Activated T-helper 1 cell treated with anti-CD3 and anti-CD28 coated beads, Interleukin-12 subunit alpha, Interleukin-12 subunit beta, Interleukin-2, Interleukin-4 antibody, amounts not matched to agents 30 ng/mL and 10 ng/mL and 1 ng/mL, durations not matched to agents 14 hours and 24 hours and 36 hours (primary cell): ENCODE measurements around the gene VAPA. TPM values are rescaled to one million over a fixed set of nuclear protein-coding genes. Genes with fewer than 3 reads are reported as not detected.
"Not testable (repeated sequence)": the region's sequence is repeated elsewhere in the genome, so short reads cannot be mapped to it uniquely, and the experiment has no call there.

Experiments used
- DNase-seq: peaks from one replicate; pipeline ENCODE4 v3.0.0; 2021; ENCODE audit warnings: low spot score
- H3K27ac Mint-ChIP-seq: one replicate; pipeline ENCODE4 v1.8.0; 2021; ENCODE audit warnings: mild to moderate bottlenecking, mixed read lengths
- H3K27me3 Mint-ChIP-seq: one replicate; pipeline ENCODE4 v1.8.0; 2022; ENCODE audit warnings: mild to moderate bottlenecking, moderate library complexity, mixed read lengths; ENCODE audit not compliant: insufficient read depth
- H3K36me3 Mint-ChIP-seq: one replicate; pipeline ENCODE4 v1.8.0; 2021; ENCODE audit warnings: low read depth, mixed read lengths
- H3K4me1 Mint-ChIP-seq: one replicate; pipeline ENCODE4 v1.8.0; 2021; ENCODE audit warnings: low read depth, mixed read lengths
- H3K4me3 Mint-ChIP-seq: one replicate; pipeline ENCODE4 v1.8.0; 2021; ENCODE audit warnings: mild to moderate bottlenecking, moderate library complexity, mixed read lengths
- H3K9me3 Mint-ChIP-seq: one replicate; pipeline ENCODE4 v1.8.0; 2021; ENCODE audit warnings: mixed read lengths
- intact Hi-C: fragments of 100-400 bp; cut with micrococcal nuclease; formaldehyde crosslinking; loops from one replicate; pipeline ENCODE4 v1.15.1; 2024
- total RNA-seq: library from RNA; stranded (reverse); gene quantifications from 2 replicates; pipeline ENCODE4 v1.2.3, GENCODE V29; 2022

The VAPA gene
- total RNA-seq, 1 donor from 2014 or later, result 187 TPM

DNA sequence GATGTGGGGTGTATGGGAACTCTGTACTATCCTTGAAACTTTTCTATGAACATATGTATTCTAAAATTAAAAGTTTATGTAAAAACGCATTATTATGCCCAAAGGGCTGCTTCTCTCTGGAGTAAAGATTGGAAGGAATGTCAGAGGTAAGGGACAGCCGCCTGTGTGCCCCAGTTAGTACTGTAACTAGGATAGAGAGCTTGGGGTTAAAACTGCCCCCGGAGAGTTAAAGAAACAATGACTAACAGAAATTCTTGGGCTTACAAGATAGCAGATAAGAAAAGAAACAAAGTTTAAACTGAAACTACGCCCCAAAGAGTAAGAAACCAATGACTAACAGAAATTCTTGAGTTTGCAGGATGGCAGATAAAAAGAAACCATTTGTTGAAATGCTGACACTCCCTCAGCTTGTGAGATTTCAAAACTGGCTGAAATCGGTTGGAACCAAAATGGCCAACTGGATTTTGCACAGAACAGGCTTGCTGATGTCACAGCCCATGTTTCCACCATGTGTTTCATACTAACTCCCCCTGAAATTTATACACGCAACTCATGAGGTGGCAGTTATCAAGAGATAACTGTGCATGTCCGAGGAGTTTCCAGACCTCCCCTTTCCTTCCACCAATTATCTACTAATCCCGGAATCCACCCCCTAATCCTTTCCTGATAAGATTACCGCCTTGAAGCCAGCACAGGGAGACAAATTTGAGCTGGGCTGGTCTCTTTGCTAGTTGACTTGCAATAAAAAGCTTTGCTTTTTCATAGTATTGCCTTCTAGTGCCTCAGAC, 36.8 kb upstream of the VAPA start:
- H3K27me3 Mint-ChIP-seq, result peaks cover 5% of the 10 kb centered on the region

DNA sequence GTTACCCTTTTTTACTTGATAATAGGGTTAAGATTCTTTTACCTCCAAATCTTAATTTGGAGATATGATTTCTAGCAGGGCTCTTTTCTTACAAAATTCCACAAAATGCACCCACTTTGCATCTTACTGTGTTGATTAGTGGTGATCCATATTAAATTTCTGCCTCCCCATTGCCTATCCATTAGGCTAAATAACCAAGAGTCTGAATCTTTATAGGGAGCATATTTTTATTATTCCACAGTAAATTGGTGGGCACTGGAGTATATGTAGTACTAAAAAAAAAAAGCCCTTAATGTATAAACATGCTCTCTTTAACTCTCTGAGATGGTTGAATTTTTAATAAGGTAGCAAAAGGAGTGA, 36.2 kb upstream of the VAPA start:
- H3K27me3 Mint-ChIP-seq, result no peaks in the 10 kb centered on the region
- intact Hi-C loops, result loop anchor here (1.0 to 2.0 kb wide), 2 partner anchors 15 to 35 kb away; no protein-coding TSS in a partner anchor
- DNase-seq, result no peak
- H3K27ac Mint-ChIP-seq, result no peak overlapping the region
- H3K36me3 Mint-ChIP-seq, result no peaks in the 10 kb centered on the region
- H3K4me1 Mint-ChIP-seq, result peaks cover 12% of the 10 kb centered on the region
- H3K4me3 Mint-ChIP-seq, result no peak overlapping the region
- no peaks in the 10 kb centered on the region for H3K9me3 Mint-ChIP-seq

More for the DNA sequence above, 36.8 kb upstream of the VAPA start:
- H3K36me3 Mint-ChIP-seq, result no peaks in the 10 kb centered on the region
- H3K9me3 Mint-ChIP-seq, result no peaks in the 10 kb centered on the region
- intact Hi-C loops, result loop anchor here (1.0 to 2.0 kb wide), 2 partner anchors 15 to 36 kb away; no protein-coding TSS in a partner anchor
- no peak for DNase-seq
- no peak overlapping the region for H3K27ac Mint-ChIP-seq
- peaks cover 12% of the 10 kb centered on the region for H3K4me1 Mint-ChIP-seq
- H3K4me3 Mint-ChIP-seq, result no peak overlapping the region

DNA sequence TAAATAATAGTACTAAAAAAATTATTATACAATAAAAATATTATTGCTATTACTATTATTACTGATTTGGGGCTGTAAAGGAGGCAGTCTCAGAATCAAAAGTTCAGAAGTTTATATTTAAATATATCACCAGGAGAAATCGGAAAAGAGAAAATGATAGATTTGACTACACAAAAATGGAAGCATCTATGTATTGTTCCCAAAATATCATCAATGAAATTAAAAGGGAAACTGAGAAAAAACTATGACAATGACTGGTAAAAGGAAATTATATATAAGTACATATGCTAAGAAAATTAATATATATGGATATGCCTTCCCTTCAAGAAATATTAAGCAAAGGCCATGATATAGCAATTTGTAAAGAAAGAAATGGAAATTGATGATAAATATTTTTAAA, 35.7 kb upstream of the VAPA start:
- peaks cover 12% of the 10 kb centered on the region for H3K4me1 Mint-ChIP-seq
- no peaks in the 10 kb centered on the region for H3K27me3 Mint-ChIP-seq
- DNase-seq, result no peak
- no peak overlapping the region for H3K4me3 Mint-ChIP-seq
- no peaks in the 10 kb centered on the region for H3K36me3 Mint-ChIP-seq
- no peaks in the 10 kb centered on the region for H3K9me3 Mint-ChIP-seq
- intact Hi-C loops, result no loop called here
- no peak overlapping the region for H3K27ac Mint-ChIP-seq

DNA sequence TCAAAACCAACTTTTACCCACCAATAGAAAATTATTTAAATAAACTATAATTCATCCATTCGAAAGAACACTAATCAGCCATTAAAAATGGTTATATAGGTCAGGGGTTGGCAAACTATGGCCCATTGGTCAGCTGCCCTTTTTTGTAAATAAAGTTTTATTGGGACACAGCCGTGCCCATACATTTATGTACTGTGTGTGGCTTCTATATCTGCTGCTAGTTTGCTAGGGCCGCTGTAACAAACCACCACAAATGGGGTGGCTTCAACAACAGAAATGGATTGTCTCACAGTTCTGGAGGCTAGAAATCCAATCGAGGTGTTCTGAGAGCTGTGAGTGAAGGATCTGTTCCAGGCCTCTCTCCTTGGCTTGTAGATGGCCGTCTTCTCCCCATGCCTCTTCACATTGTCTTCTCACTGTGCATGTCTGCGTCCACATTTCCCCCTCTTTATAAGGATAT, 35.0 kb upstream of the VAPA start:
- intact Hi-C loops, result no loop called here
- no peak overlapping the region for H3K4me3 Mint-ChIP-seq
- no peaks in the 10 kb centered on the region for H3K9me3 Mint-ChIP-seq
- H3K4me1 Mint-ChIP-seq, result peaks cover 12% of the 10 kb centered on the region
- H3K27me3 Mint-ChIP-seq, result no peaks in the 10 kb centered on the region
- no peak for DNase-seq
- no peaks in the 10 kb centered on the region for H3K36me3 Mint-ChIP-seq
- H3K27ac Mint-ChIP-seq, result no peak overlapping the region

DNA sequence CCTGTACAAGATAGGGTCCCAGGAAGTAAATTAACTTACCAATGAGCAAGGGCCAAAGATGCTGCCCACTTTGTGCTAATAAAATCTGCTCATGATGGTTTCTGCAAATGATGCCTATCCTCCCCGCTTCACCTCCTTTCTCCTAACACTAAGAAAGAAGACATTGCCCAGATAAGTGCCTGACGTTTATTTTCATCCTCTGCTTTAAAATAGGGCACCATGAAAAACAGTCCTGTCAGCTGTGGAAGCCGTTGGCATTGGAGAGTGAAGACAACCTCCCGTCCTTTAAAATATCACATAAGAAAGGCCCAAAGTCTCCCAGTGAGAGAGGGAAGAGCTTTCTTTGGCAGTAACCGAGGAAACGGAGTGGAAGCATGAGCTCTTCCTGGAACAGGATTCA, 29.7 kb upstream of the VAPA start:
- DNase-seq, result no peak
- Mint-ChIP-seq H3K4me1 (peaks cover 4% of the 10 kb centered on the region), H3K36me3 (no peaks in the 10 kb centered on the region), H3K4me3 (no peak overlapping the region), H3K27ac (no peak overlapping the region), H3K9me3 (no peaks in the 10 kb centered on the region), H3K27me3 (peaks cover 4% of the 10 kb centered on the region)
- intact Hi-C loops, result no loop called here

DNA sequence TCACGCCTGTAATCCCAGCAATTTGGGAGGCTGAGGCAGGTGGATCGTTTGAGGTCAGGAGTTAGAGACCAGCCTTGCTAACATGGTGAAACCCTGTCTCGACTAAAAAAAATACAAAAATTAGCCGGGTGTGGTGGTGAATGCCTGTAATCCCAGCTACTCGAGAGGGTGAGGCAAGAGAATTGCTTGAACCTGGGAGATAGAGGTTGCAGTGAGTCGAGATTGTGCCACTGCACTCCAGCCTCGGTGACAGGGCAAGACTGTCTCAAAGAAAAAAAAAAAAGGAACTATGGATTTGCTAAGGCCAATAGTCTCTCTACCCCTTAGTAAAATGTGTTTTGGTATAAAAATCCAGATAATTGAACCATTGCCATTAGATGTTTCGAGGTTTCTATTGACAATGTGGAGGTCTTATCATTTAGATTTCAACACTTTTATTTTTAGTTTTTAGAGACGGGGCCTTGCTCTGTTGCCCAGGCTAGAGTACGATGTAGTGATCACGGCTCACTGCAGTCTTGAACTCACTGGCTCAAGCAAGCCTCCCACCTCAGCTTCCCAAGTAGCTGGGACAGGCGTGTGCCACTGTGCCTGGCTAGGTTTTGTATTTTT, 29.2 kb upstream of the VAPA start:
- Mint-ChIP-seq H3K27ac (no peak overlapping the region), H3K4me1 (peaks cover 4% of the 10 kb centered on the region), H3K36me3 (no peaks in the 10 kb centered on the region), H3K4me3 (no peak overlapping the region), H3K27me3 (peaks cover 5% of the 10 kb centered on the region), H3K9me3 (no peaks in the 10 kb centered on the region)
- intact Hi-C loops, result no loop called here
- DNase-seq, result no peak

DNA sequence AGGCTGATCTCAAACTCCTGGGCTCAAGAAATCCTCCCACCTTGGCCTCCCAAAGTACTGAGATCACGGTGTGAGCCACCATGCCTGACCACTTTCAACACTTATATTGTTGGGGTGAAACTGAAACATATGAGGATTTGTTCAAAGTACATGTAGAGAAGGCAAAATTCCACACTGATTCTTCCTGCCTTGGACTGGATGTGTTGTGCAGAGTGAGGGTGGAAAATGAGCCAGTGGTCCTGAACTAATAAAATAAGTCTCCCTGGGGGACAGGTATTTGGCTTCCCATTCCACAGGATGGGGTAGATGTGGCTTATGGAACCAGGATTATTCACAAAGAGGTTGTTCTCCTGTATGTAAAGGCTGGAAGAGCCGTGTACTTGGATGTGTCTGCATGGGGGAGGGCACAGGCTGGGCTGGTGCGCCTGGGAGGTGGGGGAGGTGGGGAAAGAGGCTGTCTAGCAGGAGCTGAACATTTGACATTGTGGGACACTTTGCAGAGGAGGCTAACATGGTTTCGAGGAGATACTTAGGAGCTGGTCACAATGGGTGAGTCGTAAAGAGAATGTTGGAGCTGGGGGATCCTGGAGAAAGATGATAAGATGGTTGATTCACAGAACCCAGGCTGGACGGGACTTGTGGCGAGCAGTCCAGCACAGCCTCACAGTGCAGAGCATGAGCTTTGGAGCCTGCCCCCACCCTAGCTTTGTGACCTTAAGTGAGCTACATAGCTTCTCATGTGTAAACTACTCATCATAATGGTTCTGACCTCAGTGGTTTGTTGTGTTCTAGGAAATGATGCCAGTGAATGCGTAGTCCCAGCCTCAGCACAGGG, 28.4 kb upstream of the VAPA start, which contains the start of gene TXNDC2:
Gene TXNDC2, plus strand, starts transcription at position 804 of the 835 bp plus-strand sequence. CDS start 708 bp downstream, outside the sequence.
- intact Hi-C loops, result no loop called here
- no peak for DNase-seq

DNA sequence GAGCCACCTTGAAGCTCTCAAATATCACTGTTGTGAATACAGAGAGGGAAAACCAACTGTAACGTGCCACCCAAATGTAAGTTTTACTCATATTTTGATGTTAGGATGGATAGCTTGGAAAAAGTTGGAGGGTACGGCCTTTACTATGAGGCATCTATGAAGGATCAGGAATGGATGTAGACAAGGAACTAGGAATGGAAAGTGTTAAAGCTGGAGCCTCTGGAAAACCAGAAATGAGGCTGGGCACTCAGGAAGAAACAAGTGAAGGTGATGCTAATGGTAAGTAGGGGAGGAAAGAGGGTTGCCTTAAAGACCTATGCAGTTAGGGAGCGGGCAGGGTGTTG, 27.8 kb upstream of the VAPA start:
- Mint-ChIP-seq H3K27me3 (peaks cover 5% of the 10 kb centered on the region), H3K9me3 (no peaks in the 10 kb centered on the region), H3K4me1 (peaks cover 4% of the 10 kb centered on the region), H3K27ac (no peak overlapping the region), H3K4me3 (no peak overlapping the region), H3K36me3 (no peaks in the 10 kb centered on the region)
- intact Hi-C loops, result no loop called here
- no peak for DNase-seq

More for the DNA sequence above, 28.4 kb upstream of the VAPA start, which contains the start of gene TXNDC2:
- Mint-ChIP-seq H3K27ac (peak within 1 kb of the TSS; percentile 34), H3K9me3 (no peaks in the 10 kb centered on the region), H3K4me1 (peaks cover 4% of the 10 kb centered on the region), H3K27me3 (peaks cover 5% of the 10 kb centered on the region), H3K4me3 (no peak within 1 kb of the TSS), H3K36me3 (no peaks in the 10 kb centered on the region)

DNA sequence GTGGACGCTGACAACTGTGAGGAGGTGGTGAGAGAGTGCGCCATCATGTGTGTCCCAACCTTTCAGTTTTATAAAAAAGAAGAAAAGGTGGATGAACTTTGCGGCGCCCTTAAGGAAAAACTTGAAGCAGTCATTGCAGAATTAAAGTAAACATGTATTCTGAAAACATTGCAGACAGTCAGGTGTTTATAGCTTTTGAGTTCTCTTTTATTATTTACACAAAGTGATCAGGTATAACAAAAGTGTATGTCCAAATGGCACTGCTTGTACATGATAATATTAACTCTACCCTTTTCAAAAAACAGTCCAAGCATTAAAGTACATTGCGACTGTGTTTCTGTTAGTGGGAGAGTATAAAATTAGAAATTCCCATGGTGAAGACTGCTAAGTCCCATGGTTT, 25.8 kb upstream of the VAPA start:
- no peaks in the 10 kb centered on the region for H3K36me3 Mint-ChIP-seq
- H3K27me3 Mint-ChIP-seq, result peaks cover 5% of the 10 kb centered on the region
- no peak for DNase-seq
- no peaks in the 10 kb centered on the region for H3K9me3 Mint-ChIP-seq
- H3K4me3 Mint-ChIP-seq, result no peak overlapping the region
- no peak overlapping the region for H3K27ac Mint-ChIP-seq
- intact Hi-C loops, result no loop called here
- H3K4me1 Mint-ChIP-seq, result peaks cover 4% of the 10 kb centered on the region

DNA sequence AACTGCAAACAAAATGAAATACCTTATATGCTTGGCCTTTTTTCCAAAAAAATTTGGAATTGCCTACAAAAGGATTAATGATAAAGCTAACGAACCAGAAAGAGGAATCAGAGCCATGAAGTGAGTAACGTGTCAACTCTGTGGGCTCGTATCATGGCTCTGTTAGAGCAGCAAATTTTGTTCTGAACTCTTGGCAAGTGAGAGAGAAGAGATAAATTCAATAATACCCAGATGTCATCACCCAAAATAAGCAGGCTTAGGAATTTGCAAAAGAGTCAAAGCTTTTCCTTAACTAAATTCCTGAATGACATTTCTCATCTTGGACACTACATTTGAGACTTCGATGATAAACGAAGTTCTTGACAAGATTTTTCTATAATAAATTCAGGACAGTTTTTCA, 23.6 kb upstream of the VAPA start:
- Mint-ChIP-seq H3K27ac (no peak overlapping the region), H3K27me3 (peaks cover 5% of the 10 kb centered on the region), H3K4me1 (peaks cover 10% of the 10 kb centered on the region), H3K9me3 (no peaks in the 10 kb centered on the region), H3K4me3 (no peak overlapping the region), H3K36me3 (no peaks in the 10 kb centered on the region)
- no peak for DNase-seq
- intact Hi-C loops, result no loop called here

DNA sequence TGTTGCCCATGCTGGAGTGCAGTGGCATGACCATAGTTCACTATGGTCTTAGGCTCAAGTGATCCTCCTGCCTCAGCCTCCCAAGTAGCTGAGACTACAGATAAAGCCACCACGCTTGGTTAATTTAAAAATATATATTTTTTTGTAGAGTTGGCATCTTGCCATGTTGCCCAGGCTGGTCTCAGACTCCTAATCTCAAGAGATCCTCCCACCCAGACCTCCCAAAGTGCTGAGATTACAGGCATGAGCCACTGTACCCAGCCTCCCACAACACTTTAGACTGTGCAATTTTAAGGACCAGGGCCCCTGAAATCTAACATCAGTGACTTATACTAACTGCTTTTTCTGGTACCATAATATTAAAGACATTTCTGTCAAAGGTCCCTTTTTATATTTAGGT, 22.9 kb upstream of the VAPA start:
- Mint-ChIP-seq H3K9me3 (no peaks in the 10 kb centered on the region), H3K27me3 (peaks cover 2% of the 10 kb centered on the region), H3K27ac (no peak overlapping the region), H3K4me1 (peaks cover 8% of the 10 kb centered on the region), H3K4me3 (no peak overlapping the region), H3K36me3 (no peaks in the 10 kb centered on the region)
- DNase-seq, result no peak
- intact Hi-C loops, result no loop called here

DNA sequence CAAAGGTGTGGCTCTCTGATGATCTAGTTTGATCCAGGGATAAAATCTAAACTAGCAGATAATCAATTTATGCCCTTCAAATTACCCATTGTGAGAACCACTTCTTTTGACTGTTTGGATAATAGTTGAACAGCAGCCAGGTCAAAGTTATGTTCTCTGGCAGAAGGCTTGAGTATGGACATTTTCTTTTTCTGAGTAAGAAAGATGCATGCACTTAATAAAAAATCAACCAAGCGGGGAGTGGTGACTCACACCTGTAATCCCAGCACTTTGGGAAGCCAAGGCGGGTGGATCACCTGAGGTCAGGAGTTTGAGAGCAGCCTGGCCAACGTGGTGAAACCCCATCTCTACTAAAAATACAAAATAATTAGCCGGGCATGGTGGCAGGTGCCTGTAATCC, 22.3 kb upstream of the VAPA start:
- intact Hi-C loops, H3K9me3 Mint-ChIP-seq, H3K36me3 Mint-ChIP-seq, H3K27ac Mint-ChIP-seq, H3K4me3 Mint-ChIP-seq, DNase-seq, H3K27me3 Mint-ChIP-seq, H3K4me1 Mint-ChIP-seq: not testable (repeated sequence)
